Retinal pigment epithelial cell (primary cell): ENCODE data around the gene GSKIP.

Source experiments
- DNase-seq: peaks from one replicate; pipeline ENCODE4 v3.0.0-alpha.2; 2010; ENCODE audit warnings: low read depth
- H3K4me3 ChIP-seq: 2 replicates; pipeline ENCODE4 v1.5.1; 2011; ENCODE audit warnings: mild to moderate bottlenecking, low read length, control low read depth, moderate library complexity
- CTCF ChIP-seq: conservative IDR thresholded peaks from 2 replicates; pipeline ENCODE4 v1.5.1; 2011; ENCODE audit warnings: low read depth, low read length, control low read depth, inconsistent platforms

GSKIP gene

GRCh38 chr14:96359959-96360358 lies 3.4 kb upstream of the GSKIP start:
- DNase-seq: no peak
- no peak for TF ChIP-seq CTCF

GRCh38 chr14:96362071-96362964 lies 1.0 kb upstream of the GSKIP start:
- H3K4me3 ChIP-seq: peak overlapping the region; percentile 92
- DNase-seq: peak; percentile 14
- TF ChIP-seq CTCF: no peak

More at GRCh38 chr14:96359959-96360358, 3.4 kb upstream of the GSKIP start:
- no peak overlapping the region for H3K4me3 ChIP-seq

- peak; percentile 34 for DNase-seq
- TF ChIP-seq CTCF: no peak
- H3K4me3 ChIP-seq: peak overlapping the region; percentile 92
Measured at GRCh38 chr14:96363751-96364336, 518 bp downstream of the GSKIP start.

- no peak for TF ChIP-seq CTCF
- no peak overlapping the region for H3K4me3 ChIP-seq
Measured at GRCh38 chr14:96364962-96365361, 1.6 kb downstream of the GSKIP start.

GRCh38 chr14:96368534-96368933 lies 5.2 kb downstream of the GSKIP start:
- TF ChIP-seq CTCF: no peak
- no peak for DNase-seq
- H3K4me3 ChIP-seq: no peak overlapping the region

More at GRCh38 chr14:96364962-96365361, 1.6 kb downstream of the GSKIP start:
- no peak for DNase-seq

- no peak for DNase-seq
- no peak overlapping the region for H3K4me3 ChIP-seq
- TF ChIP-seq CTCF: no peak
Measured at GRCh38 chr14:96370528-96370927, 7.2 kb downstream of the GSKIP start.
